A673 (cell line): Measurements from ENCODE around the gene C20orf204.

Experiments used
- EZH2 ChIP-seq: fragments of 200-600 bp; sonication (generic); IDR thresholded peaks from 2 replicates; pipeline ENCODE4 v1.6.1; 2017; ENCODE audit warnings: borderline replicate concordance, low read depth, mild to moderate bottlenecking, mixed read lengths, antibody characterized with exemption, low read length; ENCODE audit not compliant: poor library complexity, severe bottlenecking
- TF ChIP-seq, protein P1 (sequence below): fragments of 300-800, 200-600 bp; sonication (generic); conservative IDR thresholded peaks from 2 replicates; pipeline ENCODE4 v1.5.1; 2017; ENCODE audit warnings: low read depth, mild to moderate bottlenecking, antibody characterized with exemption, low read length, moderate library complexity, mixed read lengths

DNA sequence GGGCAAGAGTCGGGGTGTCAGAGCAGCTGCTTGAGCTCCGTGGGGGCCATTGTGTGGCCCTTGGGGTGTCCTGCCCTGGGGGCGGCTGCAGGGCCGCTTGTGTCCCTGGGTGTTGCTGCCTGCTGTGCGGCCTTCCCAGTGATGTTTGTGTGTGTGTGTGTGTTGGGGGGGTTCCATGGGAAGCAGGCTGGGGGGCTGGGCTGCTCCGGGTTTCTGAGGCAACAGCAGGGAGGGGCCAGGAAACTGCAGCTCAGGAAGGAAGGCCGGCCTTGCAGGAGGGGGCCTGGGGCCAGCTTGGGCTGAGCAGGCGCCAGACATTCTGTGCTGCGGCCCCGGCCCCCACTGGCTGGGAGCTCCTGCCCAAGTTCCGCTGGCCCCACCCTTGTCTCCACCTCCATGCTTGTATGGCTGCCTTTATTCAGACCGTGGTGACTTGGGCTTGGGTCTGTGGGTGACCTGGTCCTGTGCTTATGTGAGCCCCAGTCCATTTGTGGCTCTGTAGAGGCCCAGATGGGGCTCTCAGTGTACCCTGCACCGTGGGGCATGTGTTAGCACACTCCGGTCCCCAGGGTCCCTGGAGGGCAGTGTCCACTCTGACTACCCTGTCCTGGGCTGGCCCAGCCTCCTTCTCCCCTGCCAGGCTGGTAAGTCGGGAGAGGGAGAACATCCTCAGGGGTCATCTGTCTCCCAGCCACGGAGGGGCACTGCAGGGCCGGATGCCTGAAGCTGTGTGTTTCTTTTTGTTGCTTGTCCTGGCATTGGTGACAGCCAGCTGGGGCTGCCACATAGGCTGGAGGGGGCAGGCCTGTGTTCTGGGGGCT lies 18.1 kb downstream of the C20orf204 start:
- TF ChIP-seq, protein P1, sequence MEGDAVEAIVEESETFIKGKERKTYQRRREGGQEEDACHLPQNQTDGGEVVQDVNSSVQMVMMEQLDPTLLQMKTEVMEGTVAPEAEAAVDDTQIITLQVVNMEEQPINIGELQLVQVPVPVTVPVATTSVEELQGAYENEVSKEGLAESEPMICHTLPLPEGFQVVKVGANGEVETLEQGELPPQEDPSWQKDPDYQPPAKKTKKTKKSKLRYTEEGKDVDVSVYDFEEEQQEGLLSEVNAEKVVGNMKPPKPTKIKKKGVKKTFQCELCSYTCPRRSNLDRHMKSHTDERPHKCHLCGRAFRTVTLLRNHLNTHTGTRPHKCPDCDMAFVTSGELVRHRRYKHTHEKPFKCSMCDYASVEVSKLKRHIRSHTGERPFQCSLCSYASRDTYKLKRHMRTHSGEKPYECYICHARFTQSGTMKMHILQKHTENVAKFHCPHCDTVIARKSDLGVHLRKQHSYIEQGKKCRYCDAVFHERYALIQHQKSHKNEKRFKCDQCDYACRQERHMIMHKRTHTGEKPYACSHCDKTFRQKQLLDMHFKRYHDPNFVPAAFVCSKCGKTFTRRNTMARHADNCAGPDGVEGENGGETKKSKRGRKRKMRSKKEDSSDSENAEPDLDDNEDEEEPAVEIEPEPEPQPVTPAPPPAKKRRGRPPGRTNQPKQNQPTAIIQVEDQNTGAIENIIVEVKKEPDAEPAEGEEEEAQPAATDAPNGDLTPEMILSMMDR, result 0 out of 2 replicates have a peak, but pooled peaks have one; percentile 21
- TF ChIP-seq EZH2, result no peak
